Measurements from ENCODE around the gene NOTCH2.

GRCh38 chr1:119912963-119913362 lies 156.5 kb downstream of the NOTCH2 start:
- TF ChIP-seq, protein P1, sequence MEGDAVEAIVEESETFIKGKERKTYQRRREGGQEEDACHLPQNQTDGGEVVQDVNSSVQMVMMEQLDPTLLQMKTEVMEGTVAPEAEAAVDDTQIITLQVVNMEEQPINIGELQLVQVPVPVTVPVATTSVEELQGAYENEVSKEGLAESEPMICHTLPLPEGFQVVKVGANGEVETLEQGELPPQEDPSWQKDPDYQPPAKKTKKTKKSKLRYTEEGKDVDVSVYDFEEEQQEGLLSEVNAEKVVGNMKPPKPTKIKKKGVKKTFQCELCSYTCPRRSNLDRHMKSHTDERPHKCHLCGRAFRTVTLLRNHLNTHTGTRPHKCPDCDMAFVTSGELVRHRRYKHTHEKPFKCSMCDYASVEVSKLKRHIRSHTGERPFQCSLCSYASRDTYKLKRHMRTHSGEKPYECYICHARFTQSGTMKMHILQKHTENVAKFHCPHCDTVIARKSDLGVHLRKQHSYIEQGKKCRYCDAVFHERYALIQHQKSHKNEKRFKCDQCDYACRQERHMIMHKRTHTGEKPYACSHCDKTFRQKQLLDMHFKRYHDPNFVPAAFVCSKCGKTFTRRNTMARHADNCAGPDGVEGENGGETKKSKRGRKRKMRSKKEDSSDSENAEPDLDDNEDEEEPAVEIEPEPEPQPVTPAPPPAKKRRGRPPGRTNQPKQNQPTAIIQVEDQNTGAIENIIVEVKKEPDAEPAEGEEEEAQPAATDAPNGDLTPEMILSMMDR (IDR thresholded peaks at IDR 0.05; ENCODE audit: low read depth, low read length, missing input control), result no peak
- TF ChIP-seq, protein P2, sequence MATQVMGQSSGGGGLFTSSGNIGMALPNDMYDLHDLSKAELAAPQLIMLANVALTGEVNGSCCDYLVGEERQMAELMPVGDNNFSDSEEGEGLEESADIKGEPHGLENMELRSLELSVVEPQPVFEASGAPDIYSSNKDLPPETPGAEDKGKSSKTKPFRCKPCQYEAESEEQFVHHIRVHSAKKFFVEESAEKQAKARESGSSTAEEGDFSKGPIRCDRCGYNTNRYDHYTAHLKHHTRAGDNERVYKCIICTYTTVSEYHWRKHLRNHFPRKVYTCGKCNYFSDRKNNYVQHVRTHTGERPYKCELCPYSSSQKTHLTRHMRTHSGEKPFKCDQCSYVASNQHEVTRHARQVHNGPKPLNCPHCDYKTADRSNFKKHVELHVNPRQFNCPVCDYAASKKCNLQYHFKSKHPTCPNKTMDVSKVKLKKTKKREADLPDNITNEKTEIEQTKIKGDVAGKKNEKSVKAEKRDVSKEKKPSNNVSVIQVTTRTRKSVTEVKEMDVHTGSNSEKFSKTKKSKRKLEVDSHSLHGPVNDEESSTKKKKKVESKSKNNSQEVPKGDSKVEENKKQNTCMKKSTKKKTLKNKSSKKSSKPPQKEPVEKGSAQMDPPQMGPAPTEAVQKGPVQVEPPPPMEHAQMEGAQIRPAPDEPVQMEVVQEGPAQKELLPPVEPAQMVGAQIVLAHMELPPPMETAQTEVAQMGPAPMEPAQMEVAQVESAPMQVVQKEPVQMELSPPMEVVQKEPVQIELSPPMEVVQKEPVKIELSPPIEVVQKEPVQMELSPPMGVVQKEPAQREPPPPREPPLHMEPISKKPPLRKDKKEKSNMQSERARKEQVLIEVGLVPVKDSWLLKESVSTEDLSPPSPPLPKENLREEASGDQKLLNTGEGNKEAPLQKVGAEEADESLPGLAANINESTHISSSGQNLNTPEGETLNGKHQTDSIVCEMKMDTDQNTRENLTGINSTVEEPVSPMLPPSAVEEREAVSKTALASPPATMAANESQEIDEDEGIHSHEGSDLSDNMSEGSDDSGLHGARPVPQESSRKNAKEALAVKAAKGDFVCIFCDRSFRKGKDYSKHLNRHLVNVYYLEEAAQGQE (IDR thresholded peaks at IDR 0.05), result no peak
- TF ChIP-seq MAX (IDR thresholded peaks at IDR 0.05) (no peak), RAD21 (IDR thresholded peaks at IDR 0.05) (no peak), GABPA (IDR thresholded peaks at IDR 0.05 in 1 of 2, conservative IDR thresholded peaks at IDR 0.05 in 1 of 2) (no peak), NR2F2 (IDR thresholded peaks at IDR 0.05) (no peak), YY1 (IDR thresholded peaks at IDR 0.05) (no peak), EGR1 (IDR thresholded peaks at IDR 0.05; ENCODE audit: low read depth in 2 of 2) (no peak)
- TF ChIP-seq, protein P3, sequence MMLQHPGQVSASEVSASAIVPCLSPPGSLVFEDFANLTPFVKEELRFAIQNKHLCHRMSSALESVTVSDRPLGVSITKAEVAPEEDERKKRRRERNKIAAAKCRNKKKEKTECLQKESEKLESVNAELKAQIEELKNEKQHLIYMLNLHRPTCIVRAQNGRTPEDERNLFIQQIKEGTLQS (IDR thresholded peaks at IDR 0.05), result no peak
